Measurements from ENCODE around the gene NDUFV2. TPM values are rescaled to one million over a fixed set of nuclear protein-coding genes. Genes with fewer than 3 reads are reported as not detected.

The NDUFV2 gene
- total RNA-seq, 1 donor from 2014 or later = 103 TPM

GRCh38 chr18:9124824-9125223 is 22.3 kb downstream of the NDUFV2 start:
- DNase-seq (ENCODE audit: low read depth) = no peak
- TF ChIP-seq, protein P1, sequence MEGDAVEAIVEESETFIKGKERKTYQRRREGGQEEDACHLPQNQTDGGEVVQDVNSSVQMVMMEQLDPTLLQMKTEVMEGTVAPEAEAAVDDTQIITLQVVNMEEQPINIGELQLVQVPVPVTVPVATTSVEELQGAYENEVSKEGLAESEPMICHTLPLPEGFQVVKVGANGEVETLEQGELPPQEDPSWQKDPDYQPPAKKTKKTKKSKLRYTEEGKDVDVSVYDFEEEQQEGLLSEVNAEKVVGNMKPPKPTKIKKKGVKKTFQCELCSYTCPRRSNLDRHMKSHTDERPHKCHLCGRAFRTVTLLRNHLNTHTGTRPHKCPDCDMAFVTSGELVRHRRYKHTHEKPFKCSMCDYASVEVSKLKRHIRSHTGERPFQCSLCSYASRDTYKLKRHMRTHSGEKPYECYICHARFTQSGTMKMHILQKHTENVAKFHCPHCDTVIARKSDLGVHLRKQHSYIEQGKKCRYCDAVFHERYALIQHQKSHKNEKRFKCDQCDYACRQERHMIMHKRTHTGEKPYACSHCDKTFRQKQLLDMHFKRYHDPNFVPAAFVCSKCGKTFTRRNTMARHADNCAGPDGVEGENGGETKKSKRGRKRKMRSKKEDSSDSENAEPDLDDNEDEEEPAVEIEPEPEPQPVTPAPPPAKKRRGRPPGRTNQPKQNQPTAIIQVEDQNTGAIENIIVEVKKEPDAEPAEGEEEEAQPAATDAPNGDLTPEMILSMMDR (conservative IDR thresholded peaks at IDR 0.05; ENCODE audit: low read depth, low read length) = no peak
- no peak overlapping the region for H3K4me3 ChIP-seq (ENCODE audit: low read depth, low read length)

GRCh38 chr18:9126337-9126736 is 23.8 kb downstream of the NDUFV2 start:
- no peak overlapping the region for H3K4me3 ChIP-seq (ENCODE audit: low read depth, low read length)
- TF ChIP-seq, protein P1 (conservative IDR thresholded peaks at IDR 0.05; ENCODE audit: low read depth, low read length) = no peak
- DNase-seq (ENCODE audit: low read depth) = no peak

- DNase-seq (ENCODE audit: low read depth) = no peak
- TF ChIP-seq, protein P1 (conservative IDR thresholded peaks at IDR 0.05; ENCODE audit: low read depth, low read length) = no peak
- no peak overlapping the region for H3K4me3 ChIP-seq (ENCODE audit: low read depth, low read length)
Observed at GRCh38 chr18:9130195-9130594, 27.7 kb downstream of the NDUFV2 start.

- H3K4me3 ChIP-seq (ENCODE audit: low read depth, low read length) = no peak overlapping the region
- TF ChIP-seq, protein P1 (conservative IDR thresholded peaks at IDR 0.05; ENCODE audit: low read depth, low read length) = no peak
- DNase-seq (ENCODE audit: low read depth) = no peak
Observed at GRCh38 chr18:9130806-9131205, 28.3 kb downstream of the NDUFV2 start.

DNA sequence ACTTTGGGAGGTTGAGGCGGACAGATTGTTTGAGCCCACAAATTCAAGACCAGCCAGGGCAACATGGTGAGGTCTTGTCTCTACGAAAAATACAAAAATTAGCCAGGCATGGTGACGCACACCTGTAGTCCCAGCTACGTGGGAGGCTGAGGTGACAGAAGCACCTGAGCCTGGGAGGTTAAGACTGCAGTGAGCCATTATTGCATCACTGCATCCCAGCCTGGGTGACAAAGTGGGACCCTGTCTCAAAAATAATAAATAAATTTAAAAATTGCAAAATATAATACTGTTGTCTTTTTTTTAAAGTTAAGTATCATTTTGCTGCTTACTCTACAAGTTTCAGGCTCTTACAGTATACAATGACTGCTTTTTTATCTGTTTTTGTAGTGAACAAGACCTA is 30.1 kb downstream of the NDUFV2 start:
- H3K4me3 ChIP-seq (ENCODE audit: low read depth, low read length) = no peak overlapping the region
- DNase-seq (ENCODE audit: low read depth) = no peak
- TF ChIP-seq, protein P1 (conservative IDR thresholded peaks at IDR 0.05; ENCODE audit: low read depth, low read length) = no peak

- H3K4me3 ChIP-seq (ENCODE audit: low read depth, low read length) = no peak overlapping the region
- TF ChIP-seq, protein P1 (conservative IDR thresholded peaks at IDR 0.05; ENCODE audit: low read depth, low read length) = no peak
- DNase-seq (ENCODE audit: low read depth) = no peak
Observed at GRCh38 chr18:9133225-9133624, 30.7 kb downstream of the NDUFV2 start.

DNA sequence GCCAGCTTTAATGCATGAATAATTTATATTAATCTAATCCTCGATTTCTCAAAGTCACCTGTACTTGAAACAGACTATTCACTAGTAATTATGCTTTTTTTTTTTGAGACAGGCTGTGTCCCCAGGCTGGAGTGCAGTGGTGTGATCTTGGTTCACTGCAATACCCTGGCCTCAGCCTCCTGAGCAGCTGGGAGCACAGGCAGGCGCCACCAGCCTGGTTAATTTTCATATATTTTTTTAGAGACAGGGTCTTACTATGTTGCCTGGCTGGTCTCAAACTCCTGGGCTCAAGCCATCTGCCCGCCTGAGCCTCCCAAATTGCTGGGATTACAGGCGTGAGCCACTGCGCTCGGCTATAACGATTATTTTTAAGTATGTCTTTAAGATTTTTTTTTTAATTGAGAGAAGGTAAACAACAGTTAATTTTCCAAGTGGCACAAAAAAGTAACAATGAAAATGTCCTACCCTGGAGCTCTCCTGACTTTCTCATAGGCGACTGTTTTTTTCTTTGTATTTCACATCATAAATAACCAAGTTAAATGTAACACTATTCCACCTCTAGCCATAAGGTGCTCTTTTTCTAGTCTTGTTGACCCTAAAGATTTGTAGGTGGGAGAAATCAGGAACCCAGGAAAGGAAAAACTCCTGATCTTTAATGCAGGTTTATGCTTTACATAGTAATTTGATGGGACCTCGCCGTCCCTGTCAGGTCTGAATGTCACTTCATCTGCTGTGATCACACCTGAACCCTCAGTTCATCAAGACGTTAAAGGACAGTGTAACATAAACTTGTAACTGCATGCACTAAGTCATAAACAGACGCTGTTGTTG is 32.8 kb downstream of the NDUFV2 start:
- H3K4me3 ChIP-seq (ENCODE audit: low read depth, low read length) = peak overlapping the region; percentile 69
- TF ChIP-seq, protein P1 (conservative IDR thresholded peaks at IDR 0.05; ENCODE audit: low read depth, low read length) = no peak
- no peak for DNase-seq (ENCODE audit: low read depth)
